Measurements from ENCODE around the gene BMPR1A. TPM values are rescaled to one million over a fixed set of nuclear protein-coding genes. Genes with fewer than 3 reads are reported as not detected.

Gene BMPR1A
- total RNA-seq, 3 donors from 2014 or later, result 49.8 to 87.2 (median 57.4) TPM

- H3K4me3 ChIP-seq, result peak overlapping the region; percentile 28 to 60 (median 37)
- peaks cover 0 to 4% of the 10 kb centered on the region in 2 donors for H3K9me3 ChIP-seq
- intact Hi-C loops (cut with DNase I; ENCODE audit: low total_unique reads), result no loop called here
- peak overlapping the region; percentile 85 to 94 for H3K27ac ChIP-seq
- H3K4me1 ChIP-seq, result peaks cover 16 to 18% of the 10 kb centered on the region in 2 donors
- TF ChIP-seq, protein P1, sequence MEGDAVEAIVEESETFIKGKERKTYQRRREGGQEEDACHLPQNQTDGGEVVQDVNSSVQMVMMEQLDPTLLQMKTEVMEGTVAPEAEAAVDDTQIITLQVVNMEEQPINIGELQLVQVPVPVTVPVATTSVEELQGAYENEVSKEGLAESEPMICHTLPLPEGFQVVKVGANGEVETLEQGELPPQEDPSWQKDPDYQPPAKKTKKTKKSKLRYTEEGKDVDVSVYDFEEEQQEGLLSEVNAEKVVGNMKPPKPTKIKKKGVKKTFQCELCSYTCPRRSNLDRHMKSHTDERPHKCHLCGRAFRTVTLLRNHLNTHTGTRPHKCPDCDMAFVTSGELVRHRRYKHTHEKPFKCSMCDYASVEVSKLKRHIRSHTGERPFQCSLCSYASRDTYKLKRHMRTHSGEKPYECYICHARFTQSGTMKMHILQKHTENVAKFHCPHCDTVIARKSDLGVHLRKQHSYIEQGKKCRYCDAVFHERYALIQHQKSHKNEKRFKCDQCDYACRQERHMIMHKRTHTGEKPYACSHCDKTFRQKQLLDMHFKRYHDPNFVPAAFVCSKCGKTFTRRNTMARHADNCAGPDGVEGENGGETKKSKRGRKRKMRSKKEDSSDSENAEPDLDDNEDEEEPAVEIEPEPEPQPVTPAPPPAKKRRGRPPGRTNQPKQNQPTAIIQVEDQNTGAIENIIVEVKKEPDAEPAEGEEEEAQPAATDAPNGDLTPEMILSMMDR (IDR thresholded peaks at IDR 0.05), result no peak
- TF ChIP-seq POLR2AphosphoS5 (IDR thresholded peaks at IDR 0.05) (no peak), POLR2A (IDR thresholded peaks at IDR 0.05) (no peak)
- H3K36me3 ChIP-seq, result no peaks in the 10 kb centered on the region
- DNase-seq (ENCODE audit: low spot score in 2 of 2), result no peak
- no peaks in the 10 kb centered on the region for H3K27me3 ChIP-seq
These were observed 200.5 kb downstream of the BMPR1A start for GRCh38 chr10:86956848-86957448.

DNA sequence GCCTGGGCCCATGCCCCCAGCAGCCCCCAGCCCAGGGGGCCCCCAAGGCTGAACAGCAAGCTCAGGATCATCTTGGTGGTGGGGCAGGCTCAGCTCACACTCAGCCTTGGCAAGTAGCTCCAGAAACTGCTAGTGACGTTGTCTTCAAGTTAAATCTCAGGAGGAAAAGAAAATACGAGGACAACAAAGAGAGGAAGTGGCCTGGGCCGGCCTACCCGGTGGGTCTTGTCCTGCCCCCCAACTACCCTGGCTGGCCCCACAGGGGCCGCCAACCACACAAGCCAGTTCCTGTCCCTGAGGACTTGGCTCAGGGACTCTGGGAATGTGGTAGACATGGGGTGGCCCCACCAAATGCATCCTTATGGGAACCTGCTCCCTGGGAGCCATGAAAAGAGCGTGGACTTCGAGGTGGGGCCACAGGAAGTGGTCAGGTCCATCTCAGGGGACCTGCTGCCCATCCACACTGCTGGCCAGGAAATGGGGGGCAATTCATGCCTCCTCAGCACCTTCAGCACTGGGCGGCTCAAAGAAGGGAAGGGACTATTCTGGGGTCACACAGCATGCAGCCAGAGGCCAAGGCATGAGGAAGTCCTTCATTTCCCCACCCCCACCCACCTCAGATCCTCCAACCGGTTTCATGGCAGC lies 201.2 kb downstream of the BMPR1A start, which contains the start of gene MMRN2:
Gene MMRN2, minus strand, starts transcription at position 145 of the 645 bp plus-strand sequence. Its CDS starts 74 bp downstream, at position 71.
- H3K36me3 ChIP-seq, result no peaks in the 10 kb centered on the region
- H3K4me1 ChIP-seq, result peaks cover 16 to 18% of the 10 kb centered on the region in 2 donors
- H3K9me3 ChIP-seq, result peaks cover 0 to 3% of the 10 kb centered on the region in 2 donors
- intact Hi-C loops (cut with DNase I; ENCODE audit: low total_unique reads), result no loop called here
- DNase-seq (ENCODE audit: low spot score in 2 of 2), result no peak
- TF ChIP-seq POLR2A (IDR thresholded peaks at IDR 0.05) (no peak), POLR2AphosphoS5 (IDR thresholded peaks at IDR 0.05) (no peak)
- TF ChIP-seq, protein P1 (IDR thresholded peaks at IDR 0.05), result no peak
- peak within 1 kb of the TSS; percentile 85 to 94 for H3K27ac ChIP-seq
- H3K4me3 ChIP-seq, result peak within 1 kb of the TSS; percentile 28 to 60 (median 45)
- H3K27me3 ChIP-seq, result no peaks in the 10 kb centered on the region

DNA sequence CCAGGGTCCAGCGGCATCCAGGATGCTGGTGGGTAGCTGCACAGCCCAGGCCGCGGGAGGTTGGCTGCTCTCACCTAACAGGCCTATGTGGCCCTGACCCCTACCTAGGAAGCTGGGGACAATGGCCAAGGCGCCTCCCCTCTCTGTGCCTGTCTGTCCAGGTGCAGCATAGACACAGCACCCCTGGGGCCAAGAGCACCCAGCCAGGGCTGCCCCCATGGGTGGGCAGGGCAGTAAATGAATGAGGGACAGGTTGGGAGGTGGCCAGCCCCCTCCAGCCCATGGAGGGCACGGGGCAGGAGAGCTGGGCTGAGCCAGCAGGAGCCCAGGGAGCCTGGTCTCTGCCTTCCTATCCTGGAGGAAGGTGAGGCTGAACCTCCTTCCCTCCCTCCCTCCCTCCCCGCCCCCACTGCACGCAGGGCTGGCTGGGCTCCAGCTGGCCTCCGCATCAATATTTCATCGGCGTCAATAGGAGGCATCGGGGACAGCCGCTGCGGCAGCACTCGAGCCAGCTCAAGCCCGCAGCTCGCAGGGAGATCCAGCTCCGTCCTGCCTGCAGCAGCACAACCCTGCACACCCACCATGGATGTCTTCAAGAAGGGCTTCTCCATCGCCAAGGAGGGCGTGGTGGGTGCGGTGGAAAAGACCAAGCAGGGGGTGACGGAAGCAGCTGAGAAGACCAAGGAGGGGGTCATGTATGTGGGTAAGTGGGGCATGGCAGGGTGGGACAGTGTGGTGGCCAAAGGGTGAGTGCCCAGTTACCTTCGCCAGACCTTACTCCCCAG lies 201.9 kb downstream of the BMPR1A start, which contains the start of gene SNCG:
Gene SNCG, plus strand, starts transcription at position 484 of the 785 bp plus-strand sequence. Its CDS starts 99 bp downstream, at position 583.
- Histone ChIP-seq H3K27me3 (no peaks in the 10 kb centered on the region), H3K4me3 (peak within 1 kb of the TSS; percentile 28 to 60 (median 45)), H3K27ac (peak within 1 kb of the TSS; percentile 85 to 94), H3K9me3 (no peaks in the 10 kb centered on the region), H3K4me1 (peaks cover 16 to 18% of the 10 kb centered on the region in 2 donors), H3K36me3 (no peaks in the 10 kb centered on the region)
- intact Hi-C loops (cut with DNase I; ENCODE audit: low total_unique reads), result no loop called here
- peak in 1 of 2 donors; percentile 72 for DNase-seq (ENCODE audit: low spot score in 2 of 2)
- TF ChIP-seq, protein P1 (IDR thresholded peaks at IDR 0.05), result no peak
- TF ChIP-seq POLR2AphosphoS5 (IDR thresholded peaks at IDR 0.05), result peak in 1 of 3 donors; percentile 8

DNA sequence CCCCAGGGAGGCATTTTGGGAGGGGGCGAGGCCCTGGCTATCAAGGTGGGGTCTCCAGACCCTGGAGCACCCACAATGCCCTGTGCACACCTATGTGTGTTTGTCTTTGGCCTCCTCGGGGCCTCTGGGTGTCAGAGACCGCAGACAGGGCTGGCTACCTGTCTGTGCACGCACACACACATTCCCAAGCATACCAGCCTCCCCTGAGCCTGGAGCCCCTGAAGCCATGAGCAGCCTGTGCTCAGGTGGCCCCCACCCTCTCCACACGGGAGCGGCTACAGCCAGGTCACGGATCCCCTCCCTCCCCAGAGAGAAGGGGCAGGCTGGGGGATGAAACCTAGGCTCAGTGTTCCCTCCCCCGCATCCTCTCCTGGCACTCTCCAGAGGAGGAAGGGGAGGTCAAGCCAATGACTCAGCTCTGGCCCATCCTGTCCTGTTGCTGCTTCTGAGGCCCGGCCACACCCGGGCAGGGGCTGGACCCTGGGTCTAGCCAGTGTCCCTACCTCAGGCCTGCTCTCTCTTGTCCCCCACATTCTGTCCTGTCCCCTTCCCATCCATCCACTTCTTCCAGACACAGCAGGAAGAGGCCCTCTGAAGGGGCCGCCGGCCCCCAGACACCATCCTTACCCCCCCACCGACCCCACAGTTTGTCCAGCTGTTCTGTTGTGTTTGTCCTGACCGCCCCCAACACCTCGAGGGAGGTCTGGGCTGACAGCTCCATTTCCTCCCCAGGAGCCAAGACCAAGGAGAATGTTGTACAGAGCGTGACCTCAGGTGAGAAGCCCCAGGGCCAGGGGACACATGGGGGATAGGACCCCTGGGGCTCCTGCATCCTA lies 202.7 kb downstream of the BMPR1A start:
- H3K4me3 ChIP-seq, result peak overlapping the region; percentile 28 to 60 (median 45)
- no peaks in the 10 kb centered on the region for H3K36me3 ChIP-seq
- TF ChIP-seq POLR2A (IDR thresholded peaks at IDR 0.05) (no peak), POLR2AphosphoS5 (IDR thresholded peaks at IDR 0.05) (peak; percentile 11 to 35 (median 23))
- TF ChIP-seq, protein P1 (IDR thresholded peaks at IDR 0.05), result no peak
- H3K27me3 ChIP-seq, result no peaks in the 10 kb centered on the region
- peaks cover 16 to 18% of the 10 kb centered on the region in 2 donors for H3K4me1 ChIP-seq
- H3K9me3 ChIP-seq, result no peaks in the 10 kb centered on the region
- peak overlapping the region; percentile 85 to 94 for H3K27ac ChIP-seq
- intact Hi-C loops (cut with DNase I; ENCODE audit: low total_unique reads), result no loop called here
- peak; percentile 54 to 80 for DNase-seq (ENCODE audit: low spot score in 2 of 2)
